ENCODE data around the gene KRTAP27-1.

The KRTAP27-1 gene

DNA sequence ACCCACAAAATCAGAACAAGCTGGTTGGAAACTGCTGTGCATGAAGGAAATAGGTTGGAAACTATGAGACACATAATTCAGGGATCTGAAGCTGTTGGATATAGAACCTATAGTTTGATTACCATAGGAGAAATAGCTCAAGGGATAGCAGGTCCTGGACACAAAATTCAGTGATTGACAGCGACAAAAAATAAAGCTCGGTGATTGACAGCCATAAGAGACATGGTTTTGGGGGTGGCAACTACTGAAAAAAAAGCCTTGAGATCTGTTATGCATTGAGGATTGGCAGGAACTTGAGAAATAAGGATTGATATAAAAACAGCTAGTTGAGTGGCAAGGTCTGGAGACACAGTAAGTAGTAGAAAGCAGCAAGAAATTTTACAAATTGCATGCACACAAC is 48.3 kb downstream of the KRTAP27-1 start, which contains the start of gene KRTAP25-1:
KRTAP25-1 (minus strand) TSS at position 300 of the 400 bp plus-strand sequence; CDS start at position 276, 24 bp downstream.
- WGBS, 2 experiments (ENCODE audit: insufficient coverage in 2 of 2) = 96 to 100% methylated on average over 2 of the region's 2 CpGs

More for the DNA sequence above, 48.3 kb downstream of the KRTAP27-1 start, which contains the start of gene KRTAP25-1:
- Histone ChIP-seq H3K36me3 (ENCODE audit: control insufficient read depth, insufficient read depth, low read length) (no peaks in the 10 kb centered on the region), H3K4me1 (ENCODE audit: control insufficient read depth, insufficient read depth, low read length, poor library complexity, severe bottlenecking) (no peaks in the 10 kb centered on the region), H3K27ac (ENCODE audit: low read depth, low read length, severe bottlenecking) (no peak within 1 kb of the TSS), H3K4me3 (ENCODE audit: extremely low read depth, insufficient read depth, low read length, poor library complexity, severe bottlenecking) (no peak within 1 kb of the TSS), H3K9me3 (ENCODE audit: control insufficient read depth, low read length) (no peaks in the 10 kb centered on the region)
